Measurements from ENCODE around the gene LMF1. TPM values are rescaled to one million over a fixed set of nuclear protein-coding genes. Genes with fewer than 3 reads are reported as not detected.

Gene LMF1
- total RNA-seq, 1 donor from 2014 or later, result 26.9 TPM

GRCh38 chr16:914440-914839, 56.3 kb downstream of the LMF1 start:
- H3K4me3 ChIP-seq, result no peak overlapping the region
- no peak overlapping the region for H3K27ac ChIP-seq
- TF ChIP-seq, protein P1, sequence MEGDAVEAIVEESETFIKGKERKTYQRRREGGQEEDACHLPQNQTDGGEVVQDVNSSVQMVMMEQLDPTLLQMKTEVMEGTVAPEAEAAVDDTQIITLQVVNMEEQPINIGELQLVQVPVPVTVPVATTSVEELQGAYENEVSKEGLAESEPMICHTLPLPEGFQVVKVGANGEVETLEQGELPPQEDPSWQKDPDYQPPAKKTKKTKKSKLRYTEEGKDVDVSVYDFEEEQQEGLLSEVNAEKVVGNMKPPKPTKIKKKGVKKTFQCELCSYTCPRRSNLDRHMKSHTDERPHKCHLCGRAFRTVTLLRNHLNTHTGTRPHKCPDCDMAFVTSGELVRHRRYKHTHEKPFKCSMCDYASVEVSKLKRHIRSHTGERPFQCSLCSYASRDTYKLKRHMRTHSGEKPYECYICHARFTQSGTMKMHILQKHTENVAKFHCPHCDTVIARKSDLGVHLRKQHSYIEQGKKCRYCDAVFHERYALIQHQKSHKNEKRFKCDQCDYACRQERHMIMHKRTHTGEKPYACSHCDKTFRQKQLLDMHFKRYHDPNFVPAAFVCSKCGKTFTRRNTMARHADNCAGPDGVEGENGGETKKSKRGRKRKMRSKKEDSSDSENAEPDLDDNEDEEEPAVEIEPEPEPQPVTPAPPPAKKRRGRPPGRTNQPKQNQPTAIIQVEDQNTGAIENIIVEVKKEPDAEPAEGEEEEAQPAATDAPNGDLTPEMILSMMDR (IDR thresholded peaks at IDR 0.05), result no peak
- no peak for DNase-seq (ENCODE audit: low spot score in 2 of 2)
- H3K36me3 ChIP-seq, result peaks cover 11 to 14% of the 10 kb centered on the region in 2 donors
- intact Hi-C loops (cut with DNase I), result no loop called here
- no peaks in the 10 kb centered on the region for H3K27me3 ChIP-seq
- H3K4me1 ChIP-seq, result no peaks in the 10 kb centered on the region
- H3K9me3 ChIP-seq, result no peaks in the 10 kb centered on the region

- Histone ChIP-seq H3K4me3 (no peak overlapping the region), H3K27me3 (no peaks in the 10 kb centered on the region), H3K4me1 (no peaks in the 10 kb centered on the region), H3K36me3 (peaks cover 15 to 16% of the 10 kb centered on the region in 2 donors), H3K27ac (no peak overlapping the region), H3K9me3 (no peaks in the 10 kb centered on the region)
- no peak for DNase-seq (ENCODE audit: low spot score in 2 of 2)
- intact Hi-C loops (cut with DNase I), result no loop called here
- TF ChIP-seq, protein P1 (IDR thresholded peaks at IDR 0.05), result no peak
Observed at GRCh38 chr16:913817-914439, 56.9 kb downstream of the LMF1 start.

DNA sequence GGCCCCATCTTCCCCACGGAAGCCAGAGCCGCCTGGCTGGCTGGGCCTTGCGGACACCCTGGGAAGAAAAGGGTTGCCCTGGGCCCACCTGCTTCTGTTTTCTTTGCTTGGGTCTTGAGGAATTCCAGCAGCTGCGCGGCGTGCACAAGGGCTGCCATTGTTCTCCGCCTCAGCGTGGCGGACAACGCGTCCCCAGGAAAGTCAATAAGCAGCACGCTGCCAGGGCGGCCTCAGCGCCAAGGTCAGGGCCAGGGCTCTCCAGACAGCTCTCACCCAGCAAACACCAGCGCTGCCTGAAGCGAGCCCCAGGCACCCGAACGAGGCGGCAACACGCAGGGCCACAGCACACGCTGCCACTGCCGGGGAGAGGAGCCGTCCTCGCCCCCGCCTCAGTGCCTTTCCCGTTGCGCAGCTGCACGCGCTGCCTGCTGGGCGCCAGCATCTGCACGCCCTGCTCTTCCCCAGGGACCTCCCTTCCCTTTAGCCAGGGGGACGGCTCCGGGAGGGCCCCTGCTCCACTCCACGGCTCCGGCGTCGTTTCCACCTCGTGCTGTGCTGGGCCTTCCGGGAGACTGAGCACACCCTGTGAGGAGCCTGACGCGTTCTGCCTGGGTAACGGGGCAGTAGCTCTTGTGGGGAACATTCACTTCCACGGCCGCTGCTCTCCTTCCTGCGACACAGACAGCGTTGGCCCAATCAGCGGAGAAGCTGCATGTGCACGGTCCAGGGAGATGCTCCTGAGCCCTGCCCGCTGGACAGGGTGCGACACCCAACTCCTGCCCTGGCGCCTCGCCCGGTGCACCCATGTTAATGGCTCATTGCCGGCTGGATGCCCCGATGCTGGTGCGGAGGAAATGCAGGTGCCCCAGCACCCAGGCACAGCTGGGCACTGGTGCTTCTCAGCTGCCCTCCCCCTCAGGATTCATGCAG, 57.8 kb downstream of the LMF1 start:
- Histone ChIP-seq H3K36me3 (peaks cover 15 to 23% of the 10 kb centered on the region in 2 donors), H3K27me3 (no peaks in the 10 kb centered on the region), H3K4me3 (no peak overlapping the region), H3K9me3 (no peaks in the 10 kb centered on the region), H3K27ac (no peak overlapping the region), H3K4me1 (no peaks in the 10 kb centered on the region)
- intact Hi-C loops (cut with DNase I), result no loop called here
- TF ChIP-seq, protein P1 (IDR thresholded peaks at IDR 0.05), result no peak
- DNase-seq (ENCODE audit: low spot score in 2 of 2), result no peak

GRCh38 chr16:912322-912683, 58.5 kb downstream of the LMF1 start:
- Histone ChIP-seq H3K36me3 (peaks cover 19 to 30% of the 10 kb centered on the region in 2 donors), H3K27me3 (no peaks in the 10 kb centered on the region), H3K27ac (no peak overlapping the region), H3K4me1 (no peaks in the 10 kb centered on the region), H3K4me3 (no peak overlapping the region), H3K9me3 (no peaks in the 10 kb centered on the region)
- TF ChIP-seq, protein P1 (IDR thresholded peaks at IDR 0.05), result no peak
- no peak for DNase-seq (ENCODE audit: low spot score in 2 of 2)
- intact Hi-C loops (cut with DNase I), result no loop called here

- TF ChIP-seq, protein P1 (IDR thresholded peaks at IDR 0.05), result no peak
- Histone ChIP-seq H3K36me3 (peaks cover 23 to 35% of the 10 kb centered on the region in 2 donors), H3K9me3 (no peaks in the 10 kb centered on the region), H3K27me3 (no peaks in the 10 kb centered on the region), H3K4me3 (no peak overlapping the region), H3K27ac (no peak overlapping the region), H3K4me1 (no peaks in the 10 kb centered on the region)
- DNase-seq (ENCODE audit: low spot score in 2 of 2), result no peak
- intact Hi-C loops (cut with DNase I), result no loop called here
Observed at GRCh38 chr16:911604-912321, 59.0 kb downstream of the LMF1 start.

Measured in ascending aorta (tissue), 2 donors.